ENCODE data around the gene SLCO1A2.
"Not testable (repeated sequence)": the region's sequence is repeated elsewhere in the genome, so short reads cannot be mapped to it uniquely, and the experiment has no call there.

Gene SLCO1A2, protein sequence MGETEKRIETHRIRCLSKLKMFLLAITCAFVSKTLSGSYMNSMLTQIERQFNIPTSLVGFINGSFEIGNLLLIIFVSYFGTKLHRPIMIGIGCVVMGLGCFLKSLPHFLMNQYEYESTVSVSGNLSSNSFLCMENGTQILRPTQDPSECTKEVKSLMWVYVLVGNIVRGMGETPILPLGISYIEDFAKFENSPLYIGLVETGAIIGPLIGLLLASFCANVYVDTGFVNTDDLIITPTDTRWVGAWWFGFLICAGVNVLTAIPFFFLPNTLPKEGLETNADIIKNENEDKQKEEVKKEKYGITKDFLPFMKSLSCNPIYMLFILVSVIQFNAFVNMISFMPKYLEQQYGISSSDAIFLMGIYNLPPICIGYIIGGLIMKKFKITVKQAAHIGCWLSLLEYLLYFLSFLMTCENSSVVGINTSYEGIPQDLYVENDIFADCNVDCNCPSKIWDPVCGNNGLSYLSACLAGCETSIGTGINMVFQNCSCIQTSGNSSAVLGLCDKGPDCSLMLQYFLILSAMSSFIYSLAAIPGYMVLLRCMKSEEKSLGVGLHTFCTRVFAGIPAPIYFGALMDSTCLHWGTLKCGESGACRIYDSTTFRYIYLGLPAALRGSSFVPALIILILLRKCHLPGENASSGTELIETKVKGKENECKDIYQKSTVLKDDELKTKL

DNA sequence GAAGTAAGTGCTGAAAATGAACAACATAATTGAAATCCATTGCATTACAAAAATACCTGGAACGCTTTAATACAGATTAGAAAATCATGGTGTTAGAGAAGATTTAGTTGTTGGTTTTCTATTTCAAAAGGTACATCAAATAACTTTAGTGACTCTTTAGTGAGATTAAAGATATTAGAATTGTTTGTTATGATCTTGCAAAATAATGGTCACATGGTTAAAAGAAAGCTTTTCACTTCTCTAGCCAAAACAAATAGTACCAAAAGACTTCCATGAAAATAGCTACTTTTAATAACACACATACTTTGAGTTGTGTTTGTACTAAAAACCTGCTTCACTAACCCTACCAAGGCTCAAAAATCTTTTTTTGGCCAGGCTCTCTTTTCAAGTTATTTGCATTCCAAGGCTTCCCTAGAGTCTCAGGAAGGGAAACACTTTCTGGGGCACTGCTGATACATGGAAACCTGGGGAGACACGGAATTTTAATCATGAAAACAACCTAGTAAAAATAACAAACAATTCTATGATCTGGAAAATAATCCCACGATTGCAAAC lies at the start of gene SLCO1A2:
SLCO1A2 (minus strand) TSS at position 147 of the 555 bp plus-strand sequence. CDS start 270 bp downstream, outside the sequence.
- H3K27me3 Mint-ChIP-seq = peaks cover under 1% of the 10 kb centered on the region
- H3K4me3 Mint-ChIP-seq = no peak within 1 kb of the TSS
- ATAC-seq = no peak
- no peak within 1 kb of the TSS for H3K27ac Mint-ChIP-seq
- no peaks in the 10 kb centered on the region for H3K4me1 Mint-ChIP-seq
- peaks cover 3% of the 10 kb centered on the region for H3K9me3 Mint-ChIP-seq
- no peaks in the 10 kb centered on the region for H3K36me3 Mint-ChIP-seq

DNA sequence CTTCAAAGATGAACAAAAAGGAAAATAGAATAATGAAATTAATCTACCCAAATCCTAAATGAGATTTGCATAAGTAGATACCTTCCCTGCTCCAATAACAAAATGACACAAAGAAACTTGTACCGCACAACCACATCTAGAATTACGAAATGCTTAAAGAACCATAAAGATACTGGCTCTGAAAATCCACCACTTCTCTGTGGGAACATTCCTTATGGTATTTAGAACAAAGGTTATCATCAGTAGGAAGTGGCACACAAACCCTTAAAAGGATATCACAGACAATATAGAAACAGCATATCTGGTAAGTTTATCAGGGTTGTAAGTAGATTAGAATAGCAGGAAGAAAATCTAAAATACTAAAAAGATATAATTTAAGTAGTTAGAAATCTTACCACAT lies 49.5 kb upstream of the SLCO1A2 start:
- Mint-ChIP-seq H3K36me3 (no peaks in the 10 kb centered on the region), H3K27me3 (peaks cover 23% of the 10 kb centered on the region), H3K9me3 (no peaks in the 10 kb centered on the region), H3K4me3 (no peak overlapping the region), H3K27ac (no peak overlapping the region), H3K4me1 (no peaks in the 10 kb centered on the region)
- ATAC-seq = no peak

DNA sequence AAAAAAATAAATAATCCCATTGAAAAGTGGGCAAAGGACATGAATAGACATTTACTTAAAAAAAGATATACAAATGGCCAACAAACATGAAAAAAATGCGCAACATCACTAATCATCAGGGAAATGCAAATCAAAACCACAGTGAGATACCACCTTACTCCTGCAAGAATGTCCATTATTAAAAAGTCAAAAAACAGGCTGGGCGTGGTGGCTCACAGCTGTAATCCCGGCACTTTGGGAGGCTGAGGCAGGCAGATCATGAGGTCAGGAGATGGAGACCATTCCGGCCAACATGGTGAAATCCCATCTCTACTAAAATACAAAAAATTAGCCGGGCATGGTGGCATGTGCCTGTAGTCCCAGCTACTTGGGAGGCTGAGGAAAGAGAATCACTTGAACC lies 46.6 kb upstream of the SLCO1A2 start:
- H3K36me3 Mint-ChIP-seq, ATAC-seq, H3K27ac Mint-ChIP-seq, H3K4me3 Mint-ChIP-seq, H3K9me3 Mint-ChIP-seq, H3K4me1 Mint-ChIP-seq: not testable (repeated sequence)
- H3K27me3 Mint-ChIP-seq = peaks cover 11% of the 10 kb centered on the region

DNA sequence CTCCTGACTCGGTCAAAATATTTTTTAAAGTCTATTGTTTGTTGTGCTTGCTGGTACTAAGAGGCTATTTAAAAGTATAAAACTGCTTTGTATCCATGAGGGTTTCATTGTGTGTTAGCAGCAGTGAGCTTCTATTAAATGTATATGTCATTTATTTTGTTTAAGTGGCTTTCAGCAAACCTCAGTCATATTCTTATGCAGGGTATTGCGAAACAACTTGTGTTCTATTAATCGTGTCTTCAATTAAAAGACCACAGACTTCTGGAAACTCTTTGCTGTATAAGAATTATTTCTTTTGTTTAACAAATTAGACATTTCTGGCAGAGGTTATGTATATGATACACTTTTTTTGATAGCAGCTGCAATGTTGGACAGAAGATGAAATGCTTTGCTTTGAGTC lies 44.5 kb upstream of the SLCO1A2 start:
- Mint-ChIP-seq H3K4me1 (no peaks in the 10 kb centered on the region), H3K4me3 (no peak overlapping the region), H3K9me3 (no peaks in the 10 kb centered on the region), H3K36me3 (no peaks in the 10 kb centered on the region), H3K27ac (no peak overlapping the region), H3K27me3 (peaks cover 11% of the 10 kb centered on the region)
- ATAC-seq = no peak

GRCh38 chr12:21372602-21373001 lies 37.9 kb upstream of the SLCO1A2 start, which contains the start of gene IAPP:
Gene IAPP, plus strand, starts transcription at chr12:21372902. Its CDS starts 450 bp downstream, at chr12:21373352.
- H3K27me3 Mint-ChIP-seq = no peaks in the 10 kb centered on the region
- H3K4me3 Mint-ChIP-seq = no peak within 1 kb of the TSS
- ATAC-seq = no peak
- H3K4me1 Mint-ChIP-seq = peaks cover 6% of the 10 kb centered on the region
- no peaks in the 10 kb centered on the region for H3K9me3 Mint-ChIP-seq
- no peaks in the 10 kb centered on the region for H3K36me3 Mint-ChIP-seq
- no peak within 1 kb of the TSS for H3K27ac Mint-ChIP-seq

DNA sequence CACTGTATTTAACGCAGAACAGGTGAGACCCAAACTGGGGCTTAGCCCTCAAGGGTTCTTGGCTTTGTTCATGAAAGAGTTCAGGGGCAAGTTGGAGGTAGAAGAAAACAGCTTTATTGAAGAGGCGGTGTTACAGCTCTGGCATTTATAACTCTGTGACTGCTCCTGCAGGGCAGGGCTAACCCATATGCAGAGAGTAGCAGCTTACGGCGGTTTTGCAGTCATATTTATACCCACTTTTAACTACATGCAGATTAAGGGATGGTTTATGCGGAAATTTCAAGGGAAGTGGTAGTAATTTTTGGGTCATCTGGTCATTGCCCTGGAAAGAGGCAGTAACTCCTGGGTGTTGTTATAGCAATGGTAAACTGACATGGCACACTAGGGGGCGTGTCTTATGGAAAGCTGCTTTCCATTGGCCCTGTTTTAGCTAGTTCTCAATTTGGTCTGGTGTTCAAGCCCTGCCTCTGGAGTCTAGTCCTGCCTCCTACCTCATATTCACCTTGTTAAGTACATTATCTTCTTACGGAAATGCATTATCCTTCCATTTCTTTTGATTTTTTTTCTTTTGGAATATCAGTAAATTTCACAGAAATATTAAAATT lies 36.2 kb upstream of the SLCO1A2 start:
- ATAC-seq = no peak
- no peaks in the 10 kb centered on the region for H3K36me3 Mint-ChIP-seq

GRCh38 chr12:21369141-21369980 lies 34.6 kb upstream of the SLCO1A2 start:
- no peak for ATAC-seq
- H3K4me1 Mint-ChIP-seq = peaks cover 6% of the 10 kb centered on the region
- H3K27ac Mint-ChIP-seq = no peak overlapping the region
- no peak overlapping the region for H3K4me3 Mint-ChIP-seq
- no peaks in the 10 kb centered on the region for H3K9me3 Mint-ChIP-seq
- no peaks in the 10 kb centered on the region for H3K36me3 Mint-ChIP-seq
- no peaks in the 10 kb centered on the region for H3K27me3 Mint-ChIP-seq

More for the DNA sequence above, 36.2 kb upstream of the SLCO1A2 start:
- H3K4me3 Mint-ChIP-seq = no peak overlapping the region
- H3K27ac Mint-ChIP-seq = no peak overlapping the region
- peaks cover 6% of the 10 kb centered on the region for H3K4me1 Mint-ChIP-seq
- no peaks in the 10 kb centered on the region for H3K27me3 Mint-ChIP-seq
- H3K9me3 Mint-ChIP-seq = no peaks in the 10 kb centered on the region

DNA sequence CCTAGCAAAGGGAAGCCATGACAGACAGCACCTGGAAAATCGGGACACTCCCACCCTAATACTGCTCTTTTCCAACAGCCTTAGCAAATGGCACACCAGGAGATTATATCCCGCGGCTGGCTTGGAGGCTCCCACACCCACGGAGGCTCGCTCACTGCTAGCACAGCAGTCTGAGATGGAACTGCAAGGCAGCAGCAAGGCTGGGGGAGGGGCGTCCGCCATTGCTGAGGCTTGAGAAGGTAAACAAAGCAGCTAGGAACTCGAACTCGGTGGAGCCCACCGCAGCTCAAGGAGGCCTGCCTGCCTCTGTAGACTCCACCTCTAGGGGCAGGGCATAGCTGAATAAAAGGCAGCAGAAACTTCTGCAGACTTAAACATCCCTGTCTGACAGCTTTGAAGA lies 25.9 kb upstream of the SLCO1A2 start:
- not testable (repeated sequence) for H3K27me3 Mint-ChIP-seq, H3K9me3 Mint-ChIP-seq, H3K4me3 Mint-ChIP-seq, H3K36me3 Mint-ChIP-seq, H3K27ac Mint-ChIP-seq, H3K4me1 Mint-ChIP-seq, ATAC-seq

GRCh38 chr12:21354641-21355040 lies 19.9 kb upstream of the SLCO1A2 start:
- Mint-ChIP-seq H3K27ac (no peak overlapping the region), H3K9me3 (no peaks in the 10 kb centered on the region), H3K36me3 (no peaks in the 10 kb centered on the region), H3K4me1 (no peaks in the 10 kb centered on the region), H3K27me3 (peaks cover 15% of the 10 kb centered on the region), H3K4me3 (no peak overlapping the region)
- no peak for ATAC-seq

GRCh38 chr12:21353948-21354347 lies 19.2 kb upstream of the SLCO1A2 start:
- Mint-ChIP-seq H3K27ac (no peak overlapping the region), H3K9me3 (no peaks in the 10 kb centered on the region), H3K4me1 (no peaks in the 10 kb centered on the region), H3K27me3 (peaks cover 15% of the 10 kb centered on the region), H3K4me3 (no peak overlapping the region), H3K36me3 (no peaks in the 10 kb centered on the region)
- ATAC-seq = no peak

GRCh38 chr12:21353487-21353886 lies 18.8 kb upstream of the SLCO1A2 start:
- Mint-ChIP-seq H3K4me1 (no peaks in the 10 kb centered on the region), H3K27ac (no peak overlapping the region), H3K27me3 (peaks cover 15% of the 10 kb centered on the region), H3K9me3 (no peaks in the 10 kb centered on the region), H3K36me3 (no peaks in the 10 kb centered on the region), H3K4me3 (no peak overlapping the region)
- no peak for ATAC-seq

GRCh38 chr12:21350975-21351374 lies 16.3 kb upstream of the SLCO1A2 start:
- H3K27me3 Mint-ChIP-seq = peaks cover 15% of the 10 kb centered on the region
- H3K36me3 Mint-ChIP-seq = no peaks in the 10 kb centered on the region
- ATAC-seq = no peak
- no peaks in the 10 kb centered on the region for H3K4me1 Mint-ChIP-seq
- H3K9me3 Mint-ChIP-seq = no peaks in the 10 kb centered on the region
- no peak overlapping the region for H3K27ac Mint-ChIP-seq
- no peak overlapping the region for H3K4me3 Mint-ChIP-seq

- Mint-ChIP-seq H3K27me3 (no peaks in the 10 kb centered on the region), H3K4me1 (no peaks in the 10 kb centered on the region), H3K4me3 (no peak overlapping the region), H3K27ac (no peak overlapping the region), H3K36me3 (no peaks in the 10 kb centered on the region), H3K9me3 (no peaks in the 10 kb centered on the region)
- ATAC-seq = no peak
Measured at GRCh38 chr12:21346542-21347205, 12.0 kb upstream of the SLCO1A2 start.

DNA sequence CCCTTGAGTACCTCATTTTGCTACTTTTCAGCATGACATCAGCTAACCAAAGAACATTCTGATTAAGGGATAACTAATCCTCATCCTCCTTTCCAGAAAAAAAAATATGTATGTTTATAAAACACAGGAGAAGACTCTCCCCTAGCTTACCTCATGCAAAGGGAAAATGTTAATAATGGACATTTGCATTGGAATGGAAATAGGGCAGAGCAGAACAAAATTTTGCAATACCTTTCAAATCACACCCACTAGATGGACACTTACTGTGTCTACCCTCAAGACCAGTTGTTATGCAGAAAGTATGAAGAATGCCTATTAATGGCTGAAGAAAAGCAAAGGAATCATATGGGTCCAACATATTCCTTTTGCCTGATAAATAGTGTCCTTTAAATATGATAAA lies 8.9 kb upstream of the SLCO1A2 start:
- no peak overlapping the region for H3K4me3 Mint-ChIP-seq
- no peak overlapping the region for H3K27ac Mint-ChIP-seq
- no peaks in the 10 kb centered on the region for H3K36me3 Mint-ChIP-seq
- peaks cover 6% of the 10 kb centered on the region for H3K27me3 Mint-ChIP-seq
- no peak for ATAC-seq
- H3K9me3 Mint-ChIP-seq = no peaks in the 10 kb centered on the region
- no peaks in the 10 kb centered on the region for H3K4me1 Mint-ChIP-seq
